Effector CD8-positive, alpha-beta T cell (primary cell): Measurements from ENCODE around the gene RPUSD1.
A peak's percentile ranks its signal among the peaks of the same experiment; 100 is the strongest.

Experiments used
- DNase-seq: peaks from one replicate; lab custom pipeline; 2025; lab: John Stamatoyannopoulos, UW

RPUSD1 gene

DNA sequence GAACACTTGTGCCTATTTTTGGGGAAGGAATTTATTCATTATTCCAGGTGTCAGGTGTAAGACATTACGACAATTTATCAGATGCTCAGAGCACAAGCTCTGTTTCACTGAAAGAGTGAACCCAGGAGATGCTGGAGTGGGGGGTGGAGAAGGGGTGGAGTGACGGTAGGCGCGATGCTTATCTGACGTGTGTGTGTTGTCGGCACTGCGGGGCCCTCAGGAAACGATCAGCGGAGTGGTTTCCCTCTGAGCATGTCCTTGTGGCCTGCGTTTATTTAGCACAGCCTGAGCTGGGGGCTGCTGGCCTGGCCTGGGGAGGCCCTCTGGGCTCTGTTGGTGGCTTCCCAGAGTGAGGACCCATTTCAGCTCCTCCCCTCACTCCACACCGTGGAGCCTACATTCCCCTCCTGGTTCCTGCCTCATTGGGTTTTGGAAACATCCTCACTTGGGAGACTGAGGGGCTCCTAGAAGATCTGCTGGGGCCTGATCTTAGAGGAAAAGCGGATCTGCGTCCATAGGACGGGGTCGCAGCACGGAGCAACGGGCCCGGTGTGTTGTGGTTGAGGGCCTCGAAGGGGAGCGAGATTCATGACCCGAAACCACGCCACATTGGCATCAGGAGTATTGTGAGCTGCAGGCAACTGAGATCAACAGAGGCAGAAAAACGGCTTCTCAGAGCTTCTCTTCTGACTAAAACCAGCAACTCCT lies 31.3 kb upstream of the RPUSD1 start:
- no peak for DNase-seq

DNA sequence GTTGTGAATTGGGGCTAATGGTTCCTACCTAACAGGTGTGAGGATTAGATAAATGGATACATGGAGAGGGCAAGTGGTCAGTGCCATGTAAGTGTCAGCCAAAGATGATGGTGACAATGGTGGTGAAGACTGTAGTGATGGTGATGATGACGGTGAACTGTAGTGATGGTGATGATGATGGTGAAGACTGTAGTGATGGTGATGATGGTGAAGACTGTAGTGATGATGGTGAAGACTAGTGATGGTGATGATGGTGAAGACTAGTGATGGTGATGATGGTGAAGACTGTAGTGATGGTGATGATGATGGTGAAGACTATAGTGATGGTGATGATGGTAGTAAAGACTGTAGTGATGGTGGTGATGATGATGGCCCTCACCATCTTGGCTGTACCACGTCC lies 30.4 kb upstream of the RPUSD1 start:
- no peak for DNase-seq

DNA sequence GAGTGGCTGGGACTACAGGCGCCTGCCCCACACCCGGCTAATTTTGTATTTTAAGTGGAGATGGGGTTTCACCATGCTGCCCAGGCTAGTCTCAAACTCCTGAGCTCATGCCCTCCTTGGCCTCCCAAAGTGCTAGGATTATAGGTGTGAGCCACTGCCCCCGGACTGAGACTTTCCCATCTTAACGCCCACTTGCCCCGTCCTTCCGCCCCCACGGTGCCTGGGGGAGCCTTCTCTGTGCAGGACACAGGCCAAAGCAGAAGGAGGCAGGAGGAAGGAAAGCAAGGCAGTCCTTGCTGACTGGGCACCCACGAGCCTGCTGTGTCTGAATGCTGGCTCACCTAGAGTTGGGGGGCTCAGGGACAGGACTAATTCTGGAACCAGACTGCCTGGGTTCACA lies 30.0 kb upstream of the RPUSD1 start:
- DNase-seq, result no peak

DNA sequence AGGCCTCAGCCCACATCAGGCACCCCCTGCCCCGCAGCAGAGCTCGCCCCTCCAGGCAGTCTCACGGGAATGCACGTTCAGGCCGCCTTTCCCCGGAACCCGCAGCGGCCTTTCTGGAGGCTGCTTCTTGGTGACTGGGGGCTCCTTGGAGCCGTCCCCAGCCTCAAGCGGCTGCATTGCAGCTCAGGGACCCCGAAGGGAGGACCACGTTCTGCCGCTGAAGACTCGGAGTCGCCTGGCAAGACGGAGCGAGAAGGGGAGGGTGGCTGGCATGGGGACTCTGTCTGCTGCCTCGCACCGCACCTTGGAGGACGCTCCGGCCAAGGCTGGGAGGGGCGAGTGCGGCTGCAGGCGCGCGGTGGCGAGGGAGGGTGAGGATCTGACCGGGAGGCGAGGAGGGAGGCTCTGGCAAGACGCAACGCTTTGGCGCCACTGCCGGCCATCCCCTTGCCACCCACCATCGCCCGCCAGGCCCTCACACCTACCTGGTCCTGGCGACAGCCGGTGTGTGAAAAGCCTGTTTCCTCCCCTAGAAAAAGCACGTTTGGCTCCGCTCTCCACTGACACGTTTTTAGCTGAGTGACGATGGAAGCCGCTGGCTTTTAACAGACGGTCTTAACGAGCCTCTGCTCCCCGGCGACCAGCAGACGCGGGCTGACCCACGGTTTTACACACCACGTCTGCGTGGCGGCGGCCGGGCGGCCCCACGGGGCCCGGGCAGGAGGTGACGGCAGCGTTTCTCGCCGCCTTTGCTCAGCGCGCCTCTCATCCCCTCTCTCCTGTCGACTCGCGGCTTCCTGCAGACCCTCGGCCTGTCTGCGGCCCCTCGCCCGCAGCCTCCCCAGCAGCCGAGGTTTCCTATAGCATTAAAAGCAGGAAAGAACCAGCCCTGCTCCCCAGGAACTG lies 29.1 kb upstream of the RPUSD1 start:
- DNase-seq, result no peak

DNA sequence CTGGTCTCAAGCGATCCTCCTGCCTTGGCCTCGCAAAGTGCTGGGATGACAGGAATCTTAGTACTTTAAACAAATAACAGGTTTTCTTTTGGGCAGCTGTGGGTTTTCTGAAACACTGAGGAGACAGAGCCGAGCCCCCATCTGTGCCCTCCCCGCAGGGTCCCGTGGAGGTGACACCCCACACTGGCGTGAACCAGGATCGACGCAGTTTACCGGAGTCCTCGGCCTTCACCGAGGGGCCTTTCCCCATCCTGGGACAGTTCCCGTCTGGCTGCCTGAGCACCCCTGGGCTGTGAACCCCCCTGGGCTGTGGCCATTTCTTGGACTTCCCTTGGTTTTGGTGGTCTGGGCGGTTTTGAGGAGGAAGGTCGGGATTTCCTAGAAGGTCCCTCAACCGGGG lies 27.7 kb upstream of the RPUSD1 start:
- DNase-seq, result no peak

DNA sequence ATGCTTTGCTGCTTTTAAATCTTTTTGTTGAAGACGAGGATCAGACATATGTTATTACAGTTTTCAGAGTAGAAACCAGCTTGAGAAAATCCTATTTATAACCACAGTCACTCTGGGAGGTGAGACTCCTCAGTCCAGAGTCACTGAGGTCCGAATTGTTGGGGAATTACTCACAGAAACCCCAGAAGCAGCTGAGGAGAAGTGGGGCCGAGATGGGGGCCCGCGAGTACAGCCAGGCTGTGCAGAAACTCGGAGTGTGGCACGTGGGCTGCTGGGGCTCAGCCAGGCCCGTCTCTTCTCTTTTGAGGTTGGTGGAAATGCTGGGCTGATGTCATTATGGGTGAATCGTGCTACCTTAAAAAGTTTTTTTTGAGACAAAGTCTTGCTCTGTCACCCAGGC lies 26.8 kb upstream of the RPUSD1 start:
- no peak for DNase-seq

DNA sequence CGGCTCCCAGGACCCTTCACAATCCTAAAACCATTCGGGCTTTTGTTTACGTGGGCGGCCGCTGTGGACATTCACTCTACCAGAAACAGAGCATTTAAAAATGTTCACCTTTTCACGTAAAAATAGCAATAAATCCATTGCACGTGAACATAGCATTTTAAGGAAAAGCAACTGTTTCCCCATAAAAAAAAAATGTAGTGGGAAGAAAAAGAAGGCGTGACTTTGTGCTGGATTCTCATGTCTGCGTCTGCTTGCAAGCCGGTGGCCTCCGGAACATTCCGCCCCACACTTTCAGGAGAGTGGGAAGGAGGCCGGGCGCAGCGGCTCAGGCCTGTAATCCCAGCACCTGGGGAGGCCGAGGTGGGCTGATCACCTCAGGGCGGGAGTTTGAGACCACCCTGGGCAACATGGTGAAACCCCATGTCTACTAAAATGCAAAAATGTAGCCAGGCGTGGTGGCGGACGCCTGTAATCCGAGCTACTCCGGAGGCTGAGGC lies 25.8 kb upstream of the RPUSD1 start:
- no peak for DNase-seq

DNA sequence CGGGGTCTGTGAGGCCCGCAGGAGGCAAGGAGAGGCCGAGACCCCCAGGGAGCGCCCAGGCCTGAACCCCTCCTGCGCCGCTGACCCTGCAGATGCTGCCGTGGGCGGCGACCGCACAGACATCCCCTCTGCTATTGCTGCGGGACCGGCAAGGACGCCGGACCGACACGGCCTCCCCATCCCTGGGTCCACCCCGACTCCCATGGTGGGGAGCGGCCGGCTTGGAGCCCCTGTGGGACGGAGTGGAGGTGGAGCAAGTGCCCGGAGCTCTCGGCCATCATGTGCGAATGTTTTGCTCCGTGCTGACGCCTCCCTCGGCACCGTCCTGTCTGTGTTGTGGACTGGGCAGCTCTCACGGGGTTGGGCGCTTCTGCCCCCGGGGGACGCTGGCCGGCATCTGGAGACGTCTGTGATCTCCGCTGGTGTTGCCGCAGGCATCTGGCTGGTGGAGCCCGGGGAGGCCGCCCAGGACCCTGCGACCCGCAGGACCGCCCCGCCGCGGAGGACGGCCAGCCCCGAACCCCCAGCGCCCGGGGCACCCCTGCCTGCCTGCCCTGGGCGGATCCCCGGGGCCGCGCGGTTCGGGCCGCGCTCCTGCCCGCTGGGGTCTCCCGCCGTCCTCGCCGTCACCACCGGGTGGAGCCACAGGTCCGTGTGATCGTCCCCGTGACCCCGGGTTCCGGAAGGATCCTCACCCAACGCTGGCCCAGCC lies 25.2 kb upstream of the RPUSD1 start:
- DNase-seq, result peak; percentile 17

DNA sequence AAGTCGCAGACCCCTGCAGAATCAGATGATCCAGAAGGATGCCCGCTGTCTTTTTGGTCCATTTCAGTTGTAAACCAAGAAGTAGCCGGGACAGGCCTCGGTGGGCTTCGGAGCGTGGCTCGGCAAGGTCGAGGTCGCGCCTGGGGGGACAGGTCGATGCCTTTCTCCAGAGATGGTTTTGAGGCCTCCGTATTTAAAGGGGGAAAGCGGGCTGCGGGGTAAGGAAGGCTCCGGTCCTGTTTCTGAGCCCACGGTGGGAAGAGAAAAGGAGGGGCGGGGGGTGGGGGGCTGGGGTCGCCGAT lies 19.9 kb upstream of the RPUSD1 start:
- DNase-seq, result no peak

DNA sequence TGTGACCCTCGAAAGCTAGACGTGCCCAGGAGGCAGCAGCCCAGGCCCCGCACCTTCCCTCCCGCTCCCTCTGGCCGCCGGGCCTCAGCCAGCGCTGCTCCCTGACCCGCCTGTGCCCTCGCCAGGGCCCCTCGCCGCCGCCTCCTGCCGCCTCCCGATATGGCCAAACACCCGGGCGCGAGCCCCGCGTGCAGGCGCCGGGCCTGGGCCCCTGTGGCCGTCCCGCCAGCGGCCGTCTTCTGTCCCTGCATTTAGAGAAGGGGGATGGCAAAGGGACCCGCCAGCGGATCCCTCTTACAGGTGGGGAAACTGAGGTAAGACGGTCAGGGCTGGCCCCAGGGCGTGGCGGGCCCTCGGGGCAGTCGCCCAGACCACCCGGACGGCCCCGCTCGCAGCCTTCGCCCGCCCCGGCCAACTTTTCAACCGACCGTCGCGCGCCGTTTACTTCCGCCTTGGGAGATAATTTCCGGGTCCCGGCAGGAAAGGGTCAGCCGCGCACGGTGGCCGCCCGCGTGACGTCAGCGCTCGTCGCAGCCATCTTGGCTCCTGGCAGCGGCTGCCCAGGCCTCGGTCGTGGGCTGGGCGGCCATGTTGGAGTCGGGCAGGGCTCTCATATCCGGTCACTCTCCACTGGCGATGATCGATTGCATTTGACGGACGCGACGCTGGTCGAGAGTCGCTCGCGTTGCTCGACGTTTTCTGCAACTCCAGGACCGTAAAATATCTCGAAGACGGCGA lies 19.3 kb upstream of the RPUSD1 start:
- peak; percentile 75 for DNase-seq

DNA sequence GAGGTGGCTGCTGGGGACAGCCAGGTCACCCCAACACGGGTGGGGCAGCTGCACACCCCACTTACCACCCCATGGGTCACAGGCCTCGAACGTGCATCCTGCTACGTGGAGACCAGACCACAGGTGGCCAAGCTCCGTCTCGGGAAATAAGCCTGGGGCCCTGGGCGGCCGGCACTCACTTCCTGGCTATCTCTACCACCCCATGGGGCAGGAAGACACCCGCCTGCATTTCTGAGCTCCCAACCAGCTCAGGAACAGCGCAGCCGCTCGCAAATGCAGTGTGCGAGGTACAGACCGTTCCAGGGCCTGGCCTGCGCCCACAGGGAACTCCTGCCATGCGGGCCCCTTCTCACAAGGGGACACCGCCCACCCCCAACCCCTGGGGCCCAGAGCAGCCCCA lies 17.3 kb upstream of the RPUSD1 start:
- DNase-seq, result no peak

DNA sequence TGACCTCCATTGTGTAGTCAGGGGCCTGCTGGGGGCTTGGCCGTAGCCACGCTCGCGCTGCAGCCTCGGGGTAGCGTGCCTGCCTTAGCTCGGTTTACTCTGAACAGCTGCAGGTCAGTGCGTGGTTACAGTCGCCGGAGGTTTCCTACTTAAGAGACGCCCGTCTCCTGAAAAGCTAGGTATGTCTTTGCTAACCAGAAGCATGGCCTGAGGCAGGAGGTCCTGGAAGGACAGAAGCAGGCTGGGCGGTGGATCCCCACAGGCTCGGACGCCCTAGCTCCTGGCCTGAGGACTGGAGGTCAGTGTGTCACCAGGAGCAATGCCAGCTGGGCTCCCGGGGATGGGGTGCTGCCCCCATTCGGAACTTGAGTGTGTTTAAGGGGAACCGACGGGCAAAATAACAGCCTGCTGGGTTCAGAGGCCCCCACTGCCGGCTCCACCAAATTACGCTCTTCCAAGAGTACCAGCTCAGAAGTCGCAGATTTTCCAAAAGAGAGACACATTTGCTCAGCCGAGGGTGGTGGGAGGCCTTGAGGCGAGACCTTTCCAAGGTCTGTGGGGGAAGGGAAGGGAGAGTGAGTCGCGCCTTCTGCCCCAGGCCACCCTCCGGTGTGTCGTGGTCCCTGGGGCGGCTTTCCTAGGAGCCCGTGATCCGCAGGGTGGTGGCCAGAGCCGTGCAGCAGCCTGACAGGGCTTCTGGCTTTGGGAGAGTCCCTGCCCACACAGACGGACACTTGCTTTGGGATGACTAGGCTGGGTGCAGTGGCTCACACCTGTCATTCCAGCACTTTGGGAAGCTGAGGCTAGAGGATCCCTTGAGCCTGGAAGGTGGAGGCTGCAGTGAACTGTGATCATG lies 16.2 kb upstream of the RPUSD1 start:
- DNase-seq, result no peak

DNA sequence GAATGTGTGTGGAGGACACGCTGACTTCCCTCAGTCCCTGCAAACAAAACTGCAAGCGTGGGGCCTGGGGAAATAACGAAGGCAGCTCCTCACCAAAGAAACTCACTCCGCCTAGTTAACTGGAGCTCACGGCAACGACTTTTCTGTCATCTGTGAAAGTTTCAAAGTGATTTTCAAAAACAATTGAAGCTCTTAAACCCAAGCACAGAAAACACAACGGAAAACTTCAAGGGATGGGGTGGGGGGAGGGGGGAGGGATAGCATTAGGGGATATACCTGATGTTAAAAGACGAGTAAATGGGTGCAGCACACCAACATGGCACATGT lies 15.5 kb upstream of the RPUSD1 start:
- no peak for DNase-seq

DNA sequence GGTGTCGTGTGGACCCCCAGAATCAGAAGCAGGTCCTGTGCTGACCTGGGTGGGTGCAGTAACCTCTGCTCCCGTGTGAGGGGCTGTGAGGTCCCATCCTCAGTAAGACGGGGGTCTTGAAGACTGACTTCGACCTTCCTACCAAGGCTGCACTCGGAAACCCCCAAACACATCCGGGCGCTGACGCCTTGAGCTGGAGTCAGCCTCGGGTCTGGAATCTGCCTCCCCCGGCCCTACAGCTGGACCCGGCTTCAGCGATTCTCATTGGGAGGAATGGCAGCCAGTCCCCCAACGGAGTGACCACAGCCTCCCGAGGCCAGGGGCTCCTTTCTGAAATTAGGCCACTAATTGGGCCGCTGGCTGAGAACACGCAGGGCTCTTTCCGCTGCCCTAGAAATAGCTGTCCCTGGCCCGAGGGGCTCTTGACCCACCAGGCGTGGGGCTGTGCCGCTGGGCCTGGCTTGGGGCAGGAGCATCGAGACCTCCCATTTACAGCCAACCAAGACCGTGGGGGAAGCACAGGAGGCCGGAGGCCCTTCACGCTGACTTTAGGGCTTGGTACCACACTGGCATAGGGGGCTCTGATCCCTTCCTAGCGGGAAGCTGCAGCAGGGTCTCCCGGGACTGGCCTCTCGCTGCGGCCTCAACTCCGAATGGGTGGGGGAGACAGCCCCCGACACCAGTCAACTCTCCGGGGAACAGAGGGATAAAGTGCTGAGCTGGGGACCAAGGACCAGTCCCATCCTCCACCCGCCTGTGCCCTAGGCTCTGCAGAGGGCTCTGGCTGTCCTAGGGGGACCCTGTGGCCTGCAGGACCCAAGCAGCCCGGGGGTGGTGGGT lies 15.0 kb upstream of the RPUSD1 start:
- DNase-seq, result no peak

DNA sequence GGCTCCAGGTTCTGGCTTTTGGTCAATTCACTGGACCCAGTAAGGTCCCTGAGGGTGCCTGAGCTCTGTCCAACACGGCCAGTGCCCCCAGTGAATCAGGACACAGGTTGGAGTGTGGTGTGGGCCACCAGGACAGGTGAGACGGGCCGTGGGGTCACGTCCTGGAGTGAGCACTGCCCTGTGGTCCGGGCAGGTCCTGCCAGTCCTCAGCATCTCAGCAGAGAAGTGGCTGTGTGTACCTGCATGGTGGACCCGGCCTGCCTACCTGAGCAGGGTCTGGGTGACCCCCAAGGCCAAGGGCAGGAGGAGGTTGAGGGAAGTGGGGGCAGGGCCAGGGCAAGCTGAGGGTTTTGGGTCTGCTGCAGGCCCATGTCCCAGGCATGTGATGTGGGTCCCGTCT lies 14.3 kb upstream of the RPUSD1 start:
- no peak for DNase-seq

DNA sequence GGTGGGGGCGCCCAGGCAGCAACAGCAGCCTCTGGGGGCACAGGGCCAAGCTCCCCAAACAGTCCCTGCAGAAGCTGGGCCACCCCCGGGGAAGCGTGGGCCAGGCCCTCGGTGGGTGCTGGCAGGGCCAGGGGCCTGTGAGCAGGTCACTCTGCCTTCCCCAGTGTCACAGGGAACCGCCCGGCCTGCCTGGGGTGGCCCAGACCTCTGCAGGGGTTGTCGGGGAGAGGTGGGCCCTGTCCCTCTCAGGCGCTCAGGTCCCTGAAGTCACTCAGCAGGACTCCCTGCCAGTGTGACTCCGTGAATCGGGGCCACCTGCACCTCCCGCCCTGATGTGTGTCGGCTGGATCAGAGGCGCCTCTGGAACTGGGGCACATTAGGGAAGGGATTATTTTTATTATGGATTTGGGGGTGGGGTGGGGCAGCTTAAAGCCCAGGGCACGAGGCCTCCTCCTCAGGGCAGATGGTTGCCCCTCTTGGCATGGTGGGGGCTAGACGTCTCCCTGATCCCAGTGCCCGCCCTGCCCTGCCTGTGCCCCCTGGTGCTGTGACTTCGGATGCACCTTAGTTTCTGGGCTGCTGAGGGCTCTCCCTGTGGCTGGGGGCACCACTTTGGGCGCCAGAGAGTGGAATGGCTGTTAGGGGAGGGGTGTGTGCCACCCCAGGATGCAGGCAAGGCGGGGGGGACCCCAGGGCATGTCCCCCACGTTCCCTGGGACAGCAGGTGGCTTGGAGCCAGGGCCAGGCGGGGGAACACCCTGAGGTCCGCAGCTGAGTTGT lies 13.6 kb upstream of the RPUSD1 start:
- DNase-seq, result no peak

DNA sequence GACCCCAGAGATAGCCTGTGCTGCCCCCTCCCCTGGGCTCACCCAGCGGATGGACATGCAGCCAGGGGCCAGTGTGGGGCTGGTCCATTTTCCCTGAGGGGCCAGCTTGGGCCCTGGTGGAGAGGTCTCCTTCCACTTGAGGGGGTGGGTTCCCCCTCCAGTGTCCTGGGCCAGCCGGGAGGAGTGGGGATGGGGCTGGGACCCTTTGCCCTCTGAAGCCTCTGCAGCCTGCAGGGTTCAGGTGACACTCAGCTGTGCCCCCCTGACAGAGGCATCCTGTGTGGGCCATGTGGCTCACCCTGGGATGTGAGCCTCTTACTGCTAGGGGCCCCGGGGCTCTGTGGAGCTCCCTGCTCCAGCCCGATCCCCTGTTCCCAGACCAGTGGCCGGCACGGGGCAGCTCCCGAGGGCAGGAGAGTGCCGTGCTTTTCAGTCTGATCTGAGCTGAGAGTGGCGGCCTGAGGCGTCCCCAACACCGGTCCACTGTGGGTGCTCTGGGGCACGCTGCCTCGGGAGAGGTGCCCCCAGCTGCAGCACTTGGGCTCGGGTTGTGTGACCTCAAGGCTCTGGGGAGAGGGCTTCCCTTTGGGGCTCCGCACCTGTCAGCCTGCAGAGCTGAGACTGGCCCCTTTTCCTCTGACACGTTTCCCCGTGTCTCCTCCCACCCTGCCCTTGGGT lies 12.8 kb upstream of the RPUSD1 start:
- no peak for DNase-seq

DNA sequence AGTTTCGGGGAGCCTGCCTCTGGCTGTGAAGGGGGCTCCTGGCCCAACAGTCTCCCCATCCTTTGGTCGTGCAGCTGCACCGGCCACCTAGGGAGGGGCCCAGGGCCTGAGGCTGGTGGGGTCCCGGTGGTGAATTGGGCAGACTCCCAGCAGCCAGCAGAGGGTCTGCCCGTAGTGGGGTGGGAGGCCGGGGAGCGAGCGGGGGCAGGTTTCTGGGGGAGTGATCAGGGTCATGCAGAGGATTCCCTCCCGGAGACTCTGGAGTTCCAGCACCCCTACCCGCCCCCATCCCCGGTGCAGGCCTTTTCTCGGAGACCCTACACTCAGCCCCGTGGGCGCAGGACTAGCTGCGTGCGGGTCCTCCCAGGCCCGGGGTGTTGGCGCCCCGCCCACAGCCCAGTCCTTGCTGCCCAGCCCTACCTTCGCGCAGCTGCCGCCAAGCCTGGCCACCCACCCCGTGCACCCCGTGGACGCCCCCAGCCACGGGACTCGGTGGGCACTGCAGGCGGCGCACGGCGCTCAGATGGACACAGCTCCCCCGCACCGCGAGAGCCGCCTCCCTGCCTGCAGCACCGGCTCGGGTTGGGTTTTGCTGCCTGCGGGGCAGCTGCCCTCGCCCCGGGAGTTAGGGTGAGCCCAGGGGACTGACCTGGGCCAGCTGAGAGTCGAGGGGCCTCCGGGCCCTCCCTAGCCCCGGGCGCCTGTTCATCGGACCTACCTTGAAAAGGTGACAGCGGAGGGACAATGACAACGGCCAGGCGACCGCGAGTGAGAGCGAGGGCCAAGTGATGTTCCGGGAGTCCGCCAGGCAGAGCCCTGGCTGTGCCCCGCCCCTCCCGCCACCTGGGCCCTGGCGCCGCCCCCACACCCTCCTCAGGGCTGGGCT lies 12.0 kb upstream of the RPUSD1 start, which contains the start of gene GNG13:
TSS of gene GNG13 (minus strand) at position 787 of the 886 bp plus-strand sequence. CDS start 1,657 bp downstream, outside the sequence.
- DNase-seq, result no peak
